ENCODE results near the gene CHCHD6.

The CHCHD6 gene

GRCh38 chr3:126979046-126979628 is 275.1 kb downstream of the CHCHD6 start:
- DNase-seq (ENCODE audit: low read depth): peak; percentile 37

GRCh38 chr3:126980266-126980811 is 276.3 kb downstream of the CHCHD6 start:
- no peak for DNase-seq (ENCODE audit: low read depth)

- DNase-seq (ENCODE audit: low read depth): peak; percentile 70
These were observed 278.1 kb downstream of the CHCHD6 start for GRCh38 chr3:126982126-126982470.

- peak; percentile 80 for DNase-seq (ENCODE audit: low read depth)
These were observed 278.6 kb downstream of the CHCHD6 start, which contains the start of gene PLXNA1 for GRCh38 chr3:126982471-126983175. Gene PLXNA1, plus strand, starts transcription at chr3:126983115. Its CDS starts 5,479 bp downstream, at chr3:126988594.

- DNase-seq (ENCODE audit: low read depth): peak; percentile 19
These were observed 279.2 kb downstream of the CHCHD6 start for GRCh38 chr3:126983276-126983652.

- peak; percentile 49 for DNase-seq (ENCODE audit: low read depth)
These were observed 279.8 kb downstream of the CHCHD6 start for GRCh38 chr3:126983653-126984390.

GRCh38 chr3:126984391-126985131 is 280.5 kb downstream of the CHCHD6 start:
- DNase-seq (ENCODE audit: low read depth): no peak

- no peak for DNase-seq (ENCODE audit: low read depth)
These were observed 281.3 kb downstream of the CHCHD6 start for GRCh38 chr3:126985132-126985985.

GRCh38 chr3:126986001-126986400 is 282.0 kb downstream of the CHCHD6 start:
- no peak for DNase-seq (ENCODE audit: low read depth)

- no peak for DNase-seq (ENCODE audit: low read depth)
These were observed 283.1 kb downstream of the CHCHD6 start for GRCh38 chr3:126987129-126987528.

- DNase-seq (ENCODE audit: low read depth): no peak
These were observed 283.6 kb downstream of the CHCHD6 start for GRCh38 chr3:126987596-126987995.

- no peak for DNase-seq (ENCODE audit: low read depth)
These were observed 284.5 kb downstream of the CHCHD6 start for GRCh38 chr3:126988451-126989021.

GRCh38 chr3:126989316-126990023 is 285.4 kb downstream of the CHCHD6 start:
- no peak for DNase-seq (ENCODE audit: low read depth)

- no peak for DNase-seq (ENCODE audit: low read depth)
These were observed 286.1 kb downstream of the CHCHD6 start for GRCh38 chr3:126990024-126990700.

GRCh38 chr3:126990890-126991289 is 286.9 kb downstream of the CHCHD6 start:
- no peak for DNase-seq (ENCODE audit: low read depth)

GRCh38 chr3:126991366-126992200 is 287.5 kb downstream of the CHCHD6 start:
- DNase-seq (ENCODE audit: low read depth): no peak

GRCh38 chr3:126992216-126992615 is 288.2 kb downstream of the CHCHD6 start:
- DNase-seq (ENCODE audit: low read depth): no peak

- DNase-seq (ENCODE audit: low read depth): no peak
These were observed 288.7 kb downstream of the CHCHD6 start for GRCh38 chr3:126992776-126993175.

GRCh38 chr3:126993436-126993835 is 289.4 kb downstream of the CHCHD6 start:
- no peak for DNase-seq (ENCODE audit: low read depth)
